Fibroblast of lung (primary cell): Measurements from ENCODE around the gene CREB3.

Experiments
- CTCF ChIP-seq, 2 donors: IDR thresholded peaks in 1 of 2; conservative IDR thresholded peaks in 1 of 2; 1 replicate in 1 of 2; 2 replicates in 1 of 2; pipeline ENCODE4 v1.5.1; 2011 to 2012; ENCODE audit warnings: low read length in 2 of 2, control low read depth in 1 of 2, inconsistent platforms in 1 of 2, low read depth in 1 of 2, mild to moderate bottlenecking in 1 of 2
- EZH2 ChIP-seq: IDR thresholded peaks from 2 replicates; pipeline ENCODE4 v1.5.1; 2012; ENCODE audit warnings: low read length, control low read depth, mild to moderate bottlenecking; ENCODE audit errors: missing control alignments

- no peak for TF ChIP-seq CTCF (conservative IDR thresholded peaks at IDR 0.05 in 1 of 2, IDR thresholded peaks at IDR 0.05 in 1 of 2; ENCODE audit: low read depth in 1 of 2, low read length in 2 of 2)
- TF ChIP-seq EZH2 = no peak
Measured at GRCh38 chr9:35690614-35691333, 41.7 kb upstream of the CREB3 start.
